Neural progenitor cell (in vitro differentiated cells): ENCODE results near the gene TMEM239. TPM values are rescaled to one million over a fixed set of nuclear protein-coding genes. Genes with fewer than 3 reads are reported as not detected.

Experiments
- DNase-seq: peaks from one replicate; pipeline ENCODE4 v3.0.0-alpha.2; 2016; ENCODE audit warnings: low spot score
- H2AFZ ChIP-seq: fragments of 200-600 bp; sonication (generic); replicated peaks from 2 replicates; pipeline ENCODE4 v1.6.1; 2016; ENCODE audit warnings: antibody characterized with exemption
- H3F3A ChIP-seq: fragments of 200-600 bp; sonication (generic); 2 replicates; pipeline ENCODE4 v1.6.1; 2016; ENCODE audit warnings: antibody characterized with exemption, low read depth
- H3K27ac ChIP-seq: fragments of 200-600 bp; sonication (generic); 2 replicates; pipeline ENCODE4 v1.5.1; 2016; ENCODE audit warnings: mild to moderate bottlenecking
- H3K27me3 ChIP-seq: fragments of 200-600 bp; sonication (generic); 2 replicates; pipeline ENCODE4 v1.6.1; 2016; ENCODE audit warnings: mild to moderate bottlenecking, moderate library complexity
- H3K36me3 ChIP-seq: fragments of 200-600 bp; sonication (generic); 2 replicates; pipeline ENCODE4 v1.5.1; 2016
- H3K4me1 ChIP-seq: fragments of 200-600 bp; sonication (generic); 2 replicates; pipeline ENCODE4 v1.6.1; 2016; ENCODE audit warnings: mixed run types
- H3K4me2 ChIP-seq: fragments of 200-600 bp; sonication (generic); 2 replicates; pipeline ENCODE4 v1.6.1; 2016
- H3K4me3 ChIP-seq: fragments of 200-600 bp; sonication (generic); 2 replicates; pipeline ENCODE4 v1.5.1; 2016
- H3K79me2 ChIP-seq: fragments of 200-600 bp; sonication (generic); 2 replicates; pipeline ENCODE4 v1.6.1; 2016; ENCODE audit warnings: low read depth
- H3K9ac ChIP-seq: fragments of 200-600 bp; sonication (generic); 2 replicates; pipeline ENCODE4 v1.6.1; 2016
- H3K9me3 ChIP-seq: fragments of 200-600 bp; sonication (generic); 2 replicates; pipeline ENCODE4 v1.5.1; 2016; ENCODE audit warnings: low read depth
- H4K20me1 ChIP-seq: fragments of 200-600 bp; sonication (generic); 2 replicates; pipeline ENCODE4 v1.6.1; 2016; ENCODE audit warnings: low read depth
- H3K27ac Mint-ChIP-seq: 3 replicates; pipeline ENCODE4 v1.8.0; 2021; ENCODE audit warnings: mixed read lengths
- H3K27me3 Mint-ChIP-seq: 2 replicates; pipeline ENCODE4 v1.8.0; 2022; ENCODE audit warnings: low read depth, mild to moderate bottlenecking, inconsistent platforms, moderate library complexity, mixed read lengths; ENCODE audit not compliant: insufficient read depth
- H3K36me3 Mint-ChIP-seq: 3 replicates; pipeline ENCODE4 v1.8.0; 2021; ENCODE audit warnings: mixed read lengths
- H3K4me1 Mint-ChIP-seq: 3 replicates; pipeline ENCODE4 v1.8.0; 2021; ENCODE audit warnings: mixed read lengths
- H3K4me3 Mint-ChIP-seq: 3 replicates; pipeline ENCODE4 v1.8.0; 2021; ENCODE audit warnings: mild to moderate bottlenecking, moderate library complexity, mixed read lengths
- H3K9me3 Mint-ChIP-seq: 3 replicates; pipeline ENCODE4 v1.8.0; 2020; ENCODE audit warnings: mixed read lengths
- CTCF ChIP-seq: fragments of 200-600 bp; sonication (generic); IDR thresholded peaks from 2 replicates; pipeline ENCODE4 v1.5.1; 2017; ENCODE audit warnings: antibody characterized with exemption, mild to moderate bottlenecking
- EZH2 ChIP-seq: fragments of 200-600 bp; sonication (generic); IDR thresholded peaks from 2 replicates; pipeline ENCODE4 v1.6.1; 2017; ENCODE audit warnings: antibody characterized with exemption, mild to moderate bottlenecking, moderate library complexity
- EZH2phosphoT487 ChIP-seq: fragments of 200-600 bp; sonication (generic); IDR thresholded peaks from 2 replicates; pipeline ENCODE4 v1.6.1; 2017; ENCODE audit warnings: antibody characterized with exemption
- total RNA-seq: library from RNA; depleted of rRNA; stranded (reverse); fragments of >200 nt; gene quantifications from 2 replicates; pipeline ENCODE4 v1.2.3, GENCODE V29; 2015; ENCODE audit warnings: low replicate concordance

Gene TMEM239
- total RNA-seq, 1 donor from 2014 or later, result not detected

DNA sequence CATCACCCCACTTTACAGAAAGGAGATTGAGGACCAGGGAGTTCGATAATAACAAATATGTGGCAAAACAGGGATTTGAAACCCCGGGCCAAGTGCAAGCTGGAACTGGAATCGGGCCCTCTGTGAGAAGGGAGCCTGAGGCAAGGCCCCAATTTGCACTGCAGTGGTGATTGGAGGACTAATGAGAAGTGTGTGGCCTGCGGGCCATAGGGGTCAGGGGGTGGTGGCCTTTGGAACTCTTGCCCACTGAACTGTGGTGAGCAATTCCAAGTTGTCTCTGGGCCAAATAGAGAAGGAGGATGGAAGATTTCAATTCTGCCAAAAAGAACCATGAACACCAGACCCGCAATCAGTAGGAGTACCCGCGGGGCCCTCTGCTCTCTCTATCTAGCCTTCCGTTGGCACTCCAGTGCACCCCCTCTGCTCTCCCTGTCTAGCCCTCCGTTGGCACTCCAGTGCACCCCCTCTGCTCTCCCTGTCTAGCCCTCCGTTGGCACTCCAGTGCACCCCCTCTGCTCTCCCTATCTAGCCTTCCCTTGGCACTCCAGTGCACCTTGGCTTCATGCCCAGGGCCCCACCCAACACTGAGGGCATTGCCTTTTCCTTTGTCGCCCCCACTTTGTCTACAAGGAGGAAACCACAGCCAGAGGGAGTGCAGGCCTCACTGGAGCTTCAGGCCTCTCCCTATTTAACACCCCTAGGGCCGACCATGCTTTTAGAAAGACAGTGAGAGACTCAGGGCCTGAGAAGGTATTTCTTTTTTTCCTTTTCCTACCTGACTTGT is 51.1 kb downstream of the TMEM239 start:
- no peak overlapping the region for H3K4me3 ChIP-seq
- peaks cover 11% of the 10 kb centered on the region for H3K4me1 ChIP-seq
- no peaks in the 10 kb centered on the region for H3K9me3 ChIP-seq
- H3K79me2 ChIP-seq, result no peaks in the 10 kb centered on the region
- peaks cover 18% of the 10 kb centered on the region for H3F3A ChIP-seq
- Mint-ChIP-seq H3K4me3 (no peak overlapping the region), H3K9me3 (no peaks in the 10 kb centered on the region), H3K4me1 (peaks cover 20% of the 10 kb centered on the region), H3K36me3 (peaks cover 12% of the 10 kb centered on the region), H3K27ac (no peak overlapping the region), H3K27me3 (peaks cover 5% of the 10 kb centered on the region)
- no peaks in the 10 kb centered on the region for H4K20me1 ChIP-seq
- H3K4me2 ChIP-seq, result no peak overlapping the region
- no peak for DNase-seq
- no peak overlapping the region for H2AFZ ChIP-seq
- H3K27me3 ChIP-seq, result peaks cover 16% of the 10 kb centered on the region
- no peak overlapping the region for H3K9ac ChIP-seq
- TF ChIP-seq CTCF (no peak), EZH2 (no peak), EZH2phosphoT487 (no peak)
- H3K27ac ChIP-seq, result no peak overlapping the region
- H3K36me3 ChIP-seq, result no peaks in the 10 kb centered on the region

Other genes with a start within 250 kb of the TMEM239 start
- 246 and 288 TPM in 2 replicates for gene NOP56, start 163.7 kb upstream of the TMEM239 start, total RNA-seq
- 94.3 and 111 TPM in 2 replicates for gene IDH3B, start 152.1 kb upstream of the TMEM239 start, total RNA-seq
- gene EBF4, start 123.6 kb upstream of the TMEM239 start, total RNA-seq, result 1.9 and 2.5 TPM in 2 replicates
- 76.3 and 169 TPM in 2 replicates for gene CPXM1, start 15.7 kb upstream of the TMEM239 start, total RNA-seq
- not detected in 2 replicates for gene C20orf141, start 1.4 kb upstream of the TMEM239 start, total RNA-seq
- gene PCED1A, start 24.3 kb downstream of the TMEM239 start, total RNA-seq, result 14.6 and 53.1 TPM in 2 replicates
- 27.6 and 39.6 TPM in 2 replicates for gene VPS16, start 24.4 kb downstream of the TMEM239 start, total RNA-seq
- 77.7 and 89.4 TPM in 2 replicates for gene PTPRA, start 57.1 kb downstream of the TMEM239 start, total RNA-seq
- 0.37 TPM in 1 of 2 replicates, not detected in the other for gene GNRH2, start 227.3 kb downstream of the TMEM239 start, total RNA-seq
- gene MRPS26, start 229.7 kb downstream of the TMEM239 start, total RNA-seq, result 37.0 and 71.8 TPM in 2 replicates